ENCODE measurements around the gene LPIN1. TPM values are rescaled to one million over a fixed set of nuclear protein-coding genes. Genes with fewer than 3 reads are reported as not detected.

The LPIN1 gene
- total and polyA plus RNA-seq, 4 donors: 4.4 to 54.0 (median 23.0) TPM

DNA sequence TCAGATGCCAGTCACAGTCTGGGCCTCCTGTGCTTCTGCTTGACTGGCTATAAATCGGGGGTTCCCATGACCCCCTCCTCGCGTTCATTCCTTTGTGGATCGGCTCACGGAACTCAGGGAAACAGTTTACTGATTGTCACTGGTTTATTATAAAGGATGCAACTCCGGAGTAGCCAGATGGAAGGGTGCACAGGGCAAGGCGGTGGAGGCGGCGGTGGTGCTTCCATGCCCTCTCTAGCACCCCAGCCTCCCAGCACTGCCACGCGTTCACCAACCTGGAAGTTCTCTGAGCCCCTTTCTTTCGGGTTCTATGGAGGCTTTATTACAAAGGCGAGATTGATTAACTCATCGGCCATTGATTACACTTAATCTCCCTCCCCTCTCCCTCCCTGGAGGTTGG lies 15.6 kb downstream of the LPIN1 start:
- Histone ChIP-seq H3K36me3 (ENCODE audit: control insufficient read depth in 1 of 2, insufficient read depth in 2 of 2, low read length in 1 of 2) (peaks cover 0 to 3% of the 10 kb centered on the region in 2 donors), H3K4me3 (ENCODE audit: low read length in 2 of 2) (no peak overlapping the region), H3K27ac (ENCODE audit: low read depth in 1 of 2, low read length in 2 of 2) (no peak overlapping the region), H3K9me3 (ENCODE audit: control insufficient read depth, low read length) (no peaks in the 10 kb centered on the region), H3K4me1 (ENCODE audit: control insufficient read depth in 1 of 2, insufficient read depth in 2 of 2, low read length in 2 of 2) (no peaks in the 10 kb centered on the region), H3K27me3 (ENCODE audit: control insufficient read depth in 1 of 2, insufficient read depth in 2 of 2, low read length in 1 of 2) (no peaks in the 10 kb centered on the region)
- DNase-seq (no peak), ATAC-seq (ENCODE audit: low FRiP score) (no peak)
- whole genome bisulfite sequencing, 2 donors: 93 to 95% methylated on average over 14 of the region's 14 CpGs
- intact Hi-C loops (cut with DNase I): no loop called here

DNA sequence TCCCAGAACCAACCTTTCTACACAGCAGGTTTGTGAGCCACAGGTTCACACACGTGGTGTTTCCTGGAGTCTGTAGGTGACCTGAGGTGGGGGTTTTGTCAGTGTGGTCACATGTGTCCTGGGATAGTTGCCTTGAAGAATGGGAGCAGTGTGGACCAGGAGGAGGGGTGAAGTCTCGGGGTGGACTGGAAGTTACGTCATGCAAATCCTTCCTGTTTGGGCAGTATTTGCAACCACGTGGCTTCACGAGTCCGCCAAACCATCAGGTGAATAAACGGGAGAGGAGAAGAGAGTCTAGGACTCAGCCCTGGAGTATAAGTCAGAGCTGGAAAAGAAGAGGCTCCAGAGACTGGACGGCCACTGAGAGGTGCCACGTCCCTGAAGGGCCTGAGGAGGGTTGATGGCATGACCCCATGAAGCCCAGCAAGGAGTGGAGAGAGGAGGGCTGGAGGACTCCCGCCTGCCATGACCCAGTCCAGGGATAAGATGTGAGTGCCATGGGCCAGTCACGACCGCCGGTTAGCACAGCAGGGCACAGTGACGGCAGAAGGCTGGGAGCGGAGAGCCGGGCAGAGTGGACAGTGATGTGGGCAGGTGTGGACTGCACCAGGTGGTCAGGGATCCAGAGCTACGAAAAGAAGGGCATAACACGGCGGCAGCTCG lies 16.5 kb downstream of the LPIN1 start:
- no peaks in the 10 kb centered on the region for H3K27me3 ChIP-seq (ENCODE audit: control insufficient read depth in 1 of 2, insufficient read depth in 2 of 2, low read length in 1 of 2)
- DNase-seq (no peak), ATAC-seq (ENCODE audit: low FRiP score) (no peak)
- intact Hi-C loops (cut with DNase I): no loop called here
- H3K9me3 ChIP-seq (ENCODE audit: control insufficient read depth, low read length): no peaks in the 10 kb centered on the region
- H3K4me1 ChIP-seq (ENCODE audit: control insufficient read depth in 1 of 2, insufficient read depth in 2 of 2, low read length in 2 of 2): no peaks in the 10 kb centered on the region
- peaks cover 0 to 4% of the 10 kb centered on the region in 2 donors for H3K36me3 ChIP-seq (ENCODE audit: control insufficient read depth in 1 of 2, insufficient read depth in 2 of 2, low read length in 1 of 2)
- no peak overlapping the region for H3K4me3 ChIP-seq (ENCODE audit: low read length in 2 of 2)
- 91 to 92% methylated on average over 20 of the region's 20 CpGs for WGBS, 2 donors
- H3K27ac ChIP-seq (ENCODE audit: low read depth in 1 of 2, low read length in 2 of 2): no peak overlapping the region

DNA sequence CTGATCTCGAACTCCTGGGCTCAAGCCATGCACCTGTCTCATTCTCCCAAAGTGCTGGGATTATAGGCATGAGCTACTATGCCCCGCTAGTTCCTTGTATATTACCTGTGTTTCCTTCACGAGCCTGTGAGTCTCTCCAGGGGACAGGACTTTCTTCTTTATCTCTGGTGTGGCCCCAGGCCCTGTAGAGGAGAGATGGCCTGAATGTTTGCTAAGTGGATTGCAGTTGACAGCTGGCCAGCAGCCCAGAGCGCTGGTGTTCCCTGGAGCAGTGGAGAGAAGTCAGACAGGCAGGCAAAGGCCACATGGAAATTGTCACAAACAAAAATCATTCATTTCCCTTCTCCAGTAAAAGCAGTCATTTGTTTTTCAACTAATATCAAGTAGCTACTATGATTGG lies 17.9 kb downstream of the LPIN1 start:
- WGBS, 2 donors: 72 to 73% methylated on average over 4 of the region's 4 CpGs
- DNase-seq: no peak
- H3K9me3 ChIP-seq (ENCODE audit: control insufficient read depth, low read length): no peaks in the 10 kb centered on the region
- no peaks in the 10 kb centered on the region for H3K4me1 ChIP-seq (ENCODE audit: control insufficient read depth in 1 of 2, insufficient read depth in 2 of 2, low read length in 2 of 2)
- intact Hi-C loops (cut with DNase I): no loop called here
- no peaks in the 10 kb centered on the region for H3K27me3 ChIP-seq (ENCODE audit: control insufficient read depth in 1 of 2, insufficient read depth in 2 of 2, low read length in 1 of 2)
- no peak overlapping the region for H3K27ac ChIP-seq (ENCODE audit: low read depth in 1 of 2, low read length in 2 of 2)
- no peak overlapping the region for H3K4me3 ChIP-seq (ENCODE audit: low read length in 2 of 2)
- no peak for ATAC-seq (ENCODE audit: low FRiP score)
- H3K36me3 ChIP-seq (ENCODE audit: control insufficient read depth in 1 of 2, insufficient read depth in 2 of 2, low read length in 1 of 2): peaks cover 0 to 4% of the 10 kb centered on the region in 2 donors

DNA sequence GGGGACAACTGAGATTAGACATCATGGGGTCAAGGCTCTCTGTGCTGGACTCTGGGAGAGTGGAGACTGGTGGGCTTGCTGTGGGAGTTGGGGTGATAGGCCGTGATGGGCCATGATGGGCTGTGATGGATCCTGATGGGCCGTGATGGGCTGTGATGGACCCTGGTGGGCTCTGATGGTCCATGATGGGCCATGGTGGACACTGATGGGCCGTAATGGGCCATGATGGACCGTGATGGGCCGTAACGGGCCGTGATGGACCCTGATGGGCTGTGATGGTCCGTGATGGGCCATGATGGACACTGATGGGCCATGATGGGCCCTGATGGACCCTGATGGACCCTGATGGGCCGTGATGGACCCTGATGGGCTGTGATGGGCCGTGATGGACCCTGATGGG lies 18.5 kb downstream of the LPIN1 start:
- Histone ChIP-seq H3K27ac (ENCODE audit: low read depth in 1 of 2, low read length in 2 of 2) (no peak overlapping the region), H3K9me3 (ENCODE audit: control insufficient read depth, low read length) (no peaks in the 10 kb centered on the region), H3K36me3 (ENCODE audit: control insufficient read depth in 1 of 2, insufficient read depth in 2 of 2, low read length in 1 of 2) (peaks cover 0 to 4% of the 10 kb centered on the region in 2 donors), H3K4me1 (ENCODE audit: control insufficient read depth in 1 of 2, insufficient read depth in 2 of 2, low read length in 2 of 2) (no peaks in the 10 kb centered on the region), H3K27me3 (ENCODE audit: control insufficient read depth in 1 of 2, insufficient read depth in 2 of 2, low read length in 1 of 2) (no peaks in the 10 kb centered on the region), H3K4me3 (ENCODE audit: low read length in 2 of 2) (no peak overlapping the region)
- 98% methylated on average over 10 of the region's 10 CpGs for WGBS, 2 donors
- intact Hi-C loops (cut with DNase I): no loop called here
- ATAC-seq (ENCODE audit: low FRiP score): no peak
- DNase-seq: no peak

DNA sequence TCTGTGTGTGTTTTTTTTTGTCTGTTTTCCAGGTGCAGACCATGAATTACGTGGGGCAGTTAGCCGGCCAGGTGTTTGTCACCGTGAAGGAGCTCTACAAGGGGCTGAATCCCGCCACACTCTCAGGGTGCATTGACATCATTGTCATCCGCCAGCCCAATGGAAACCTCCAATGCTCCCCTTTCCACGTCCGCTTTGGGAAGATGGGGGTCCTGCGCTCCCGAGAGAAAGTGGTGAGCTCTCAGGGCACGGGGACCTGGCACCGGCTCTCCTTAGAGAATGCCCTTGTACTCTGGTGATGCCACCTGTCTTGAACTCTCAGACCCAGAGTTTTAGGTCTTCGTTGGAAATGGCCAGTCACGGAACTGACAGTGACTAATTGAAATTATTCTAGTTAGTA lies 19.1 kb downstream of the LPIN1 start:
- DNase-seq: no peak
- H3K9me3 ChIP-seq (ENCODE audit: control insufficient read depth, low read length): no peaks in the 10 kb centered on the region
- no peaks in the 10 kb centered on the region for H3K4me1 ChIP-seq (ENCODE audit: control insufficient read depth in 1 of 2, insufficient read depth in 2 of 2, low read length in 2 of 2)
- no peaks in the 10 kb centered on the region for H3K27me3 ChIP-seq (ENCODE audit: control insufficient read depth in 1 of 2, insufficient read depth in 2 of 2, low read length in 1 of 2)
- peaks cover 0 to 4% of the 10 kb centered on the region in 2 donors for H3K36me3 ChIP-seq (ENCODE audit: control insufficient read depth in 1 of 2, insufficient read depth in 2 of 2, low read length in 1 of 2)
- H3K27ac ChIP-seq (ENCODE audit: low read depth in 1 of 2, low read length in 2 of 2): no peak overlapping the region
- no peak for ATAC-seq (ENCODE audit: low FRiP score)
- WGBS, 2 donors: 93 to 98% methylated on average over 13 of the region's 13 CpGs
- intact Hi-C loops (cut with DNase I): no loop called here
- H3K4me3 ChIP-seq (ENCODE audit: low read length in 2 of 2): no peak overlapping the region

DNA sequence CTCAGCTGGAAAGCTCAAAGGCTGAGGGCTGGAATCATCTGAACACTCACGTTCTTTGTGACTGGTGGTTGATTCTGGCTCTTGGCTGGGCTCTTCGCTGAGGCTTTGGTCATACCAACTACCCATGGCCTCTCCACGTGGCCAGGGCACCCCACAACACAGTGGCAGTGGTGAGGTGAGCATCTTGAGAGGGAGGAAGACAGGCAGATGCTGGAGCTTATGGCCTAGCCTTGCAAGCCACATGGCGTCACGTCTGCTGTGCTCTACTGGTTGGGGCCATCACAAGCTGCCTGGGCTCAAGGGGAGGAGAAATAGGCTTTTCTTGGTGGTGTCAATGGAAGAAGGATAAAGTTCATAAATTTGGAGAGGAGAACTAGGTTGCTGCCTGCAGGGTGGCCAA lies 19.6 kb downstream of the LPIN1 start:
- Histone ChIP-seq H3K36me3 (ENCODE audit: control insufficient read depth in 1 of 2, insufficient read depth in 2 of 2, low read length in 1 of 2) (peaks cover 0 to 4% of the 10 kb centered on the region in 2 donors), H3K4me1 (ENCODE audit: control insufficient read depth in 1 of 2, insufficient read depth in 2 of 2, low read length in 2 of 2) (no peaks in the 10 kb centered on the region), H3K27me3 (ENCODE audit: control insufficient read depth in 1 of 2, insufficient read depth in 2 of 2, low read length in 1 of 2) (no peaks in the 10 kb centered on the region), H3K9me3 (ENCODE audit: control insufficient read depth, low read length) (no peaks in the 10 kb centered on the region), H3K27ac (ENCODE audit: low read depth in 1 of 2, low read length in 2 of 2) (no peak overlapping the region), H3K4me3 (ENCODE audit: low read length in 2 of 2) (no peak overlapping the region)
- intact Hi-C loops (cut with DNase I): no loop called here
- ATAC-seq (ENCODE audit: low FRiP score): no peak
- no peak for DNase-seq
- WGBS, 2 donors: 93 to 94% methylated on average over 5 of the region's 5 CpGs

DNA sequence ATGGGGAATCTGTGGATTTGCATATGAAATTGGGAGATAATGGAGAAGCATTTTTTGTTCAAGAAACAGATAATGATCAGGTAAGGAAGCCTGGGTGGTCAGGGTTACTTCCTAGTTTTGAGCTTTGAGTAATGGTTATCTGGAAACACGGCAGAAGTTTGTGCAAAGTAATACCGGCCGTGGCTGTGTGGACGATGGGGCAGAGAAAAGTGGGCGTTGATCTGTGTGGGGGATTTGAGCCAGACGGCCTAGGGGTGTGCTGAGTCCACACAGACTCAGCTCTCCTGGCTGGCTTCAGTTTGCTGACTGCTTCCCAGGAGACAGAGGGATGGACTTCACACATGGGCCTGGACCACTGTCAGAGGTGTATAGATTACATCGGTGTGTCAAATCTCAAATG lies 21.3 kb downstream of the LPIN1 start:
- H3K4me1 ChIP-seq (ENCODE audit: control insufficient read depth in 1 of 2, insufficient read depth in 2 of 2, low read length in 2 of 2): no peaks in the 10 kb centered on the region
- DNase-seq: no peak
- intact Hi-C loops (cut with DNase I): no loop called here
- no peak overlapping the region for H3K27ac ChIP-seq (ENCODE audit: low read depth in 1 of 2, low read length in 2 of 2)
- H3K4me3 ChIP-seq (ENCODE audit: low read length in 2 of 2): no peak overlapping the region
- ATAC-seq (ENCODE audit: low FRiP score): no peak
- H3K27me3 ChIP-seq (ENCODE audit: control insufficient read depth in 1 of 2, insufficient read depth in 2 of 2, low read length in 1 of 2): no peaks in the 10 kb centered on the region
- WGBS, 2 donors: 91 to 94% methylated on average over 7 of the region's 7 CpGs
- peaks cover 0 to 6% of the 10 kb centered on the region in 2 donors for H3K36me3 ChIP-seq (ENCODE audit: control insufficient read depth in 1 of 2, insufficient read depth in 2 of 2, low read length in 1 of 2)
- no peaks in the 10 kb centered on the region for H3K9me3 ChIP-seq (ENCODE audit: control insufficient read depth, low read length)

DNA sequence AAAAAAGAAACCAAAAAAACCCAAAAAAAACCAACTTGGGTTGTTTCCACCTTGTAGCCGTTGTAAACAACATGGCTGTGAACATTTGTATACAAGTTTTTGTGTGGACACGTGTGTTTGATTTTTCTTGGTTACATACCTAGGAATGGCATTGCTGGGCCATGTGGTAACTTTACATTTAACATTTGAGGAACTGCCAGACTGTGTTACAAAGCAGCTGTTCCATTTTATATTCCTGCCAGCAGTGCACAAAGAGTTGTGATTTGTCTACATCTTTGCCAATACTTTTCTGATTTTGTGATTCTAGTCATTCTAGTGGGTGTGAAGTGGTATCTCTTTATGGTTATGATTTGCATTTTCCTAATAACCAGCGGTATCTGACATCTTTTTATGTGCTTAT lies 22.5 kb downstream of the LPIN1 start:
- Histone ChIP-seq H3K27ac (ENCODE audit: low read depth in 1 of 2, low read length in 2 of 2) (no peak overlapping the region), H3K9me3 (ENCODE audit: control insufficient read depth, low read length) (no peaks in the 10 kb centered on the region), H3K4me1 (ENCODE audit: control insufficient read depth in 1 of 2, insufficient read depth in 2 of 2, low read length in 2 of 2) (no peaks in the 10 kb centered on the region), H3K36me3 (ENCODE audit: control insufficient read depth in 1 of 2, insufficient read depth in 2 of 2, low read length in 1 of 2) (peaks cover 0 to 6% of the 10 kb centered on the region in 2 donors), H3K4me3 (ENCODE audit: low read length in 2 of 2) (no peak overlapping the region), H3K27me3 (ENCODE audit: control insufficient read depth in 1 of 2, insufficient read depth in 2 of 2, low read length in 1 of 2) (no peaks in the 10 kb centered on the region)
- intact Hi-C loops (cut with DNase I): no loop called here
- ATAC-seq (ENCODE audit: low FRiP score) (no peak), DNase-seq (no peak)
- 72 to 78% methylated on average over 3 of the region's 3 CpGs for WGBS, 2 donors

DNA sequence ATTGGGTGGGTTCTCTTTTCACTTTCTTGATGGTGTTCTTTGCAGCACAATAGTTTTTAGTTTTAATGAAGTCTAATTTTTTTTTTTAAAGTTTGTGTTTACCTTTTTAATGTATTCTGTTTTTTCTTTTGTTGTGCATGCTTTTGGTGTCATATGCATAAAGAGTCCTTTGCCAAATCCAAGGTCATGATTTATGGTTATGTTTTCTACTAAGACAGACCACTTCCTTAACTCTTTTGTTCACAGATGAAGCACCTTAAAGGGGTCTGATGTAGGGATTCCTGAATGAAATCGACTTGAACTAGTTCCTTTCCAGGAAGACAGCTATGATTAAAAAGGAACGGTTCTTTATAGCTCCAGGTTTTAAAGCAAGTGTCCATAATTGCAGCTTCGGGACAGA lies 23.1 kb downstream of the LPIN1 start:
- H3K36me3 ChIP-seq (ENCODE audit: control insufficient read depth in 1 of 2, insufficient read depth in 2 of 2, low read length in 1 of 2): peaks cover 0 to 7% of the 10 kb centered on the region in 2 donors
- H3K4me1 ChIP-seq (ENCODE audit: control insufficient read depth in 1 of 2, insufficient read depth in 2 of 2, low read length in 2 of 2): no peaks in the 10 kb centered on the region
- no peaks in the 10 kb centered on the region for H3K27me3 ChIP-seq (ENCODE audit: control insufficient read depth in 1 of 2, insufficient read depth in 2 of 2, low read length in 1 of 2)
- H3K9me3 ChIP-seq (ENCODE audit: control insufficient read depth, low read length): no peaks in the 10 kb centered on the region
- no peak overlapping the region for H3K27ac ChIP-seq (ENCODE audit: low read depth in 1 of 2, low read length in 2 of 2)
- no peak for ATAC-seq (ENCODE audit: low FRiP score)
- no peak overlapping the region for H3K4me3 ChIP-seq (ENCODE audit: low read length in 2 of 2)
- DNase-seq: no peak
- WGBS, 2 donors: 72 to 75% methylated on average over 3 of the region's 3 CpGs
- intact Hi-C loops (cut with DNase I): no loop called here
